ENCODE data around the gene GMDS.

The GMDS gene

GRCh38 chr6:1895721-1896120 is 349.7 kb downstream of the GMDS start:
- DNase-seq (ENCODE audit: low spot score) = no peak

- no peak for DNase-seq (ENCODE audit: low spot score)
Observed at GRCh38 chr6:1894954-1895353, 350.5 kb downstream of the GMDS start.

- no peak for DNase-seq (ENCODE audit: low spot score)
Observed at GRCh38 chr6:1893470-1894130, 351.8 kb downstream of the GMDS start.

- DNase-seq (ENCODE audit: low spot score) = no peak
Observed at GRCh38 chr6:1892716-1893115, 352.7 kb downstream of the GMDS start.

GRCh38 chr6:1890987-1891386 is 354.4 kb downstream of the GMDS start:
- no peak for DNase-seq (ENCODE audit: low spot score)

GRCh38 chr6:1890071-1890470 is 355.3 kb downstream of the GMDS start:
- no peak for DNase-seq (ENCODE audit: low spot score)

GRCh38 chr6:1885576-1886011 is 359.8 kb downstream of the GMDS start:
- DNase-seq (ENCODE audit: low spot score) = no peak

GRCh38 chr6:1884313-1884712 is 361.1 kb downstream of the GMDS start:
- DNase-seq (ENCODE audit: low spot score) = no peak

- DNase-seq (ENCODE audit: low spot score) = no peak
Observed at GRCh38 chr6:1878330-1878729, 367.1 kb downstream of the GMDS start.

GRCh38 chr6:1873781-1874180 is 371.6 kb downstream of the GMDS start:
- DNase-seq (ENCODE audit: low spot score) = no peak

- DNase-seq (ENCODE audit: low spot score) = no peak
Observed at GRCh38 chr6:1872649-1873131, 372.7 kb downstream of the GMDS start.

- no peak for DNase-seq (ENCODE audit: low spot score)
Observed at GRCh38 chr6:1871724-1872315, 373.6 kb downstream of the GMDS start.

- no peak for DNase-seq (ENCODE audit: low spot score)
Observed at GRCh38 chr6:1870932-1871331, 374.5 kb downstream of the GMDS start.

- no peak for DNase-seq (ENCODE audit: low spot score)
Observed at GRCh38 chr6:1870251-1870650, 375.2 kb downstream of the GMDS start.

- DNase-seq (ENCODE audit: low spot score) = no peak
Observed at GRCh38 chr6:1869769-1870168, 375.6 kb downstream of the GMDS start.

- DNase-seq (ENCODE audit: low spot score) = no peak
Observed at GRCh38 chr6:1869308-1869707, 376.1 kb downstream of the GMDS start.

- DNase-seq (ENCODE audit: low spot score) = no peak
Observed at GRCh38 chr6:1868561-1869261, 376.7 kb downstream of the GMDS start.

GRCh38 chr6:1867197-1867596 is 378.2 kb downstream of the GMDS start:
- DNase-seq (ENCODE audit: low spot score) = no peak

- no peak for DNase-seq (ENCODE audit: low spot score)
Observed at GRCh38 chr6:1865585-1865984, 379.8 kb downstream of the GMDS start.

GRCh38 chr6:1864496-1864895 is 380.9 kb downstream of the GMDS start:
- no peak for DNase-seq (ENCODE audit: low spot score)

- no peak for DNase-seq (ENCODE audit: low spot score)
Observed at GRCh38 chr6:1862411-1862810, 383.0 kb downstream of the GMDS start.

GRCh38 chr6:1860756-1861348 is 384.6 kb downstream of the GMDS start:
- no peak for DNase-seq (ENCODE audit: low spot score)

- no peak for DNase-seq (ENCODE audit: low spot score)
Observed at GRCh38 chr6:1858859-1859258, 386.5 kb downstream of the GMDS start.
